ENCODE measurements around the gene TRIM66. TPM values are rescaled to one million over a fixed set of nuclear protein-coding genes. Genes with fewer than 3 reads are reported as not detected.

TRIM66 gene
- total RNA-seq, 1 donor from 2014 or later, result 11.0 TPM

DNA sequence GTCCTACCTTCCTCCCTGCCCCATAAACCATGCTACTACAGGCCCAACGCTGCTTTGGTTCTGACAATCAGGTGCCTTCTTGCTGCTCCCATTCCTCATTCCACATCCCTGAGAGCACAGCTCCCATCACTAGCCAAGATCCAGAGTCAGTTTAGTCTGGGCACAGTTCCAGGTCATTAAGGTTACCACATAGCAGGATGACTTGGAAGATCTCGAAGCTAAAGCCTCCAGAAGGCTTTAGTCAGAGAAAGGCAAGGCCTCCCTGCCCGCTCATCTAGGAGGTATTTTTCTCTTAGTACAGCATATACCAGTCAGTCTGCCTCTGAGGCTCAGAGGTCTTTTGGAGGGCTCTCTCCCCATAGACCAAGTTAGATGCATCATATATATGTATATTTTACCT lies 30.3 kb downstream of the TRIM66 start:
- ATAC-seq, result no peak

DNA sequence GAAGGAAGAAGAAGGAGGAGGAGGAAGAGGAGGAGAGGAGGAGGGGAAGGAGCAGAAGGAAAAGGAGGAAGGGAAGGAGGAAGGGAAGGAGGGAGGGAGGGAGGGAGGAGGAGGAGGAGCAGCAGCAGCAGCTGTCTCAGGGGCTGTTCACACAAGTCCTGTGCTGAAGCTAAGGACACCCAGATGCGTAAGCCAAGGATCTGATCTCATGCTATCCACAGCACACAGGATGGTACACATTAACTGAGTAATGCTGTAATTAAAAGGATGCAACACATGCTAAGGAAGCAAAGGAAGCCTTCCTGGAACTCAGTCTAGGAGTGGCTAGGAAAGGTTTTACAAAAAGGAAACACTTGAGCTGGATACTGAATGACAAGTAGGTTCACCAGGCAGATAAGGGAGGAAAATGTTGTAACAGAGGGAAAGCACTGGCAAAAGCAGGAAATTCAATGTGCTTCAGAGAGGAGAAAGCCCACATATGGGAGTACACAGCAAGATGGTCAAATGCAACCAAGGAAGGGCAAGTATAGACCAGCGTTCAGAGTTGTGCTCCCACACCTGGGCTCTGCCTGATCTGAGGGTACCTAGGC lies 32.0 kb downstream of the TRIM66 start:
- Histone ChIP-seq H3K27ac (no peak overlapping the region), H3K4me3 (no peak overlapping the region), H3K36me3 (peaks cover 39% of the 10 kb centered on the region), H3K9me3 (no peaks in the 10 kb centered on the region), H3K4me1 (no peaks in the 10 kb centered on the region), H3K27me3 (ENCODE audit: low read depth) (no peaks in the 10 kb centered on the region)
- ATAC-seq (no peak), DNase-seq (no peak)
- TF ChIP-seq, protein P1, sequence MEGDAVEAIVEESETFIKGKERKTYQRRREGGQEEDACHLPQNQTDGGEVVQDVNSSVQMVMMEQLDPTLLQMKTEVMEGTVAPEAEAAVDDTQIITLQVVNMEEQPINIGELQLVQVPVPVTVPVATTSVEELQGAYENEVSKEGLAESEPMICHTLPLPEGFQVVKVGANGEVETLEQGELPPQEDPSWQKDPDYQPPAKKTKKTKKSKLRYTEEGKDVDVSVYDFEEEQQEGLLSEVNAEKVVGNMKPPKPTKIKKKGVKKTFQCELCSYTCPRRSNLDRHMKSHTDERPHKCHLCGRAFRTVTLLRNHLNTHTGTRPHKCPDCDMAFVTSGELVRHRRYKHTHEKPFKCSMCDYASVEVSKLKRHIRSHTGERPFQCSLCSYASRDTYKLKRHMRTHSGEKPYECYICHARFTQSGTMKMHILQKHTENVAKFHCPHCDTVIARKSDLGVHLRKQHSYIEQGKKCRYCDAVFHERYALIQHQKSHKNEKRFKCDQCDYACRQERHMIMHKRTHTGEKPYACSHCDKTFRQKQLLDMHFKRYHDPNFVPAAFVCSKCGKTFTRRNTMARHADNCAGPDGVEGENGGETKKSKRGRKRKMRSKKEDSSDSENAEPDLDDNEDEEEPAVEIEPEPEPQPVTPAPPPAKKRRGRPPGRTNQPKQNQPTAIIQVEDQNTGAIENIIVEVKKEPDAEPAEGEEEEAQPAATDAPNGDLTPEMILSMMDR (IDR thresholded peaks at IDR 0.05), result no peak
- intact Hi-C loops (cut with DNase I), result no loop called here

More for the DNA sequence above, 30.3 kb downstream of the TRIM66 start:
- no peaks in the 10 kb centered on the region for H3K4me1 ChIP-seq
- H3K36me3 ChIP-seq, result peaks cover 26% of the 10 kb centered on the region
- H3K27ac ChIP-seq, result no peak overlapping the region
- no peaks in the 10 kb centered on the region for H3K27me3 ChIP-seq (ENCODE audit: low read depth)
- TF ChIP-seq, protein P1 (IDR thresholded peaks at IDR 0.05), result no peak
- H3K4me3 ChIP-seq, result no peak overlapping the region
- no peaks in the 10 kb centered on the region for H3K9me3 ChIP-seq
- no peak for DNase-seq
- intact Hi-C loops (cut with DNase I), result no loop called here

DNA sequence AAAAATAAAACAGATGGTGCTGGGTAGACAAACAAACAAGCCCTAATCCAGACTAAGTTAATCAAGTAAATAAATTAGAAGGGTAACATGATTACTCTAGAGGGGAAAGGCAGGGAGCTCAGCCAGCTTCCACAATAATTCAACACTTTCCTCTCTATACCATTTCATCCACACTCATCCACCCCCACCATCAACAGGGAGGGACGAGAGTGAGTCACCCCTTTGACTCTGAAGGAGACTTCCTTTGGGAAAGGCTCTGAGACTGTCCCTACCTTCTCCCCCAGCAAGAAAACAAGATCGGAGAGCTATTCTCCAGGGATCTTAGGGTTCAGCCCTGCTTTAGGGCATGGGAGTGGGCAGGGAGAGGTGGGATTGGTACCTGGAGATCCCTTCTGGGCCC lies 33.1 kb downstream of the TRIM66 start:
- ATAC-seq (no peak), DNase-seq (no peak)
- Histone ChIP-seq H3K27me3 (ENCODE audit: low read depth) (no peaks in the 10 kb centered on the region), H3K4me1 (no peaks in the 10 kb centered on the region), H3K4me3 (no peak overlapping the region), H3K9me3 (no peaks in the 10 kb centered on the region), H3K27ac (no peak overlapping the region), H3K36me3 (peaks cover 50% of the 10 kb centered on the region)
- TF ChIP-seq, protein P1 (IDR thresholded peaks at IDR 0.05), result no peak
- intact Hi-C loops (cut with DNase I), result no loop called here

DNA sequence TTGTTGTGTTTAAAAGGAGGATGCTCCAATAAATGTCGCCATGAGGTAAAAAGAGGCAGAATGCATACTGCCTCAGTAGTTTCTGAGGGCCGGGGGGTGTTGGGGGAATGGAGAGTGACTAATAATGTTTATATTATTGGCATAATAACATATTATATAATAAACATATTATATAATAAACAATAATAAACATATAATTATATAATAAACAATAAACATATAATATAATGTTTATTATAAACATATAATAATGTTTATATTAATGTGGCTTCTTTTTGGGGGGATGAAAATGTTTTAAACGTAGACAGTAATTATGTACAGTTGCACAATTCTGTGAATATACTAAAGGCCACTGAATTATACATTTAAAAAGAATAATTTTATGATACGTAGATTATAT lies 35.6 kb downstream of the TRIM66 start:
- no peak for DNase-seq
- peaks cover 67% of the 10 kb centered on the region for H3K36me3 ChIP-seq

DNA sequence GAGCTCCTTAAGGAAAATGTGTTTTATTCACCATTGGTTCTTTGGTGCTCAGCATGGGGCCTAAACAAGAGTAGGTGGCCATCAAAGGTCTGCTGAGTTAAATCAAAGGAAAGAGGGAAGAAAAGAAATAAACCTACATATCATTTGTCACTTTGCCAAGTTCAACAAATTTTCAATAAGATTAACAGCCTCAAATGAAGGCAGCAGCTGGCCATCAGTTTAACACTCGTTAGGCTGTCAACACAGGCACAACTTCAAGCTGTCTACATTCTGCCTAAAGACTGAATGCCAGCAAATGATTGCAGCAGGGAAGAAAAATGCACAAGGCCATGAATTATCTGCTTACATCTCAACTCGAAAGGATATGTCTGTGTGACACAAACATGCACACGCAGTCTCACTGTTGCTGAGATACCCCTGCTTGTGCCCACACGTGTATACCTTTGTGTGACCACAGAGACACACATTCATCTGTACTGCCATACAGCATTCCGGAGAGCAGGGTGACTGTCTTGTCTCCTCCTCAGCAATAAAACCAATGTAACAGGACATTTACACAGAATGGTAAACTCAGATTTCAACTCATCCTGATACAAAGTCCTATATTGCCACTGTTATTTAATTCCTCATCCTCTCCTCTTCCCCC lies 40.1 kb downstream of the TRIM66 start:
- H3K27me3 ChIP-seq (ENCODE audit: low read depth), result no peaks in the 10 kb centered on the region
- H3K4me3 ChIP-seq, result no peak overlapping the region
- ATAC-seq, result no peak
- peaks cover 69% of the 10 kb centered on the region for H3K36me3 ChIP-seq
- no peak overlapping the region for H3K27ac ChIP-seq
- TF ChIP-seq, protein P1 (IDR thresholded peaks at IDR 0.05), result no peak
- no peaks in the 10 kb centered on the region for H3K9me3 ChIP-seq
- no peak for DNase-seq
- intact Hi-C loops (cut with DNase I), result no loop called here
- H3K4me1 ChIP-seq, result no peaks in the 10 kb centered on the region

More for the DNA sequence above, 35.6 kb downstream of the TRIM66 start:
- Histone ChIP-seq H3K27ac (no peak overlapping the region), H3K9me3 (no peaks in the 10 kb centered on the region), H3K27me3 (ENCODE audit: low read depth) (no peaks in the 10 kb centered on the region), H3K4me3 (no peak overlapping the region), H3K4me1 (no peaks in the 10 kb centered on the region)
- intact Hi-C loops (cut with DNase I), result no loop called here
- TF ChIP-seq, protein P1 (IDR thresholded peaks at IDR 0.05), result no peak
- ATAC-seq, result no peak
